Mesenchymal stem cell (in vitro differentiated cells and primary cell): ENCODE results near the gene KRTAP3-1.

Experiments
- DNase-seq: peaks from one replicate; pipeline ENCODE4 v3.0.0-alpha.2; 2013
- H2AFZ ChIP-seq: one replicate; pipeline ENCODE4 v1.6.1; 2013; ENCODE audit warnings: low read depth, mild to moderate bottlenecking, control low read depth, inconsistent platforms, low read length, moderate library complexity
- H2AK5ac ChIP-seq: 2 replicates; pipeline ENCODE4 v1.6.1; 2013; ENCODE audit warnings: low read length, moderate library complexity, mild to moderate bottlenecking, inconsistent platforms; ENCODE audit not compliant: severe bottlenecking
- H2BK120ac ChIP-seq: one replicate; pipeline ENCODE4 v1.6.1; 2013; ENCODE audit warnings: low read depth, mild to moderate bottlenecking, inconsistent platforms, low read length, moderate library complexity
- H2BK12ac ChIP-seq, 2 experiments: one replicate each; pipeline ENCODE4 v1.6.1; 2013; ENCODE audit warnings: inconsistent platforms in 2 of 2, low read length in 2 of 2, mild to moderate bottlenecking in 2 of 2, moderate library complexity in 2 of 2, control low read depth in 1 of 2
- H2BK15ac ChIP-seq: one replicate; pipeline ENCODE4 v1.6.1; 2013; ENCODE audit warnings: mild to moderate bottlenecking, low read depth, inconsistent platforms; ENCODE audit not compliant: poor library complexity, severe bottlenecking
- H2BK5ac ChIP-seq: 2 replicates; pipeline ENCODE4 v1.6.1; 2013; ENCODE audit warnings: low read depth, mild to moderate bottlenecking, low read length, control low read depth, inconsistent platforms; ENCODE audit not compliant: poor library complexity, severe bottlenecking
- H3K14ac ChIP-seq, 2 experiments: one replicate each; pipeline ENCODE4 v1.6.1; 2013; ENCODE audit warnings: inconsistent platforms in 2 of 2, low read length in 2 of 2, control low read depth in 1 of 2, mild to moderate bottlenecking in 1 of 2, moderate library complexity in 1 of 2
- H3K18ac ChIP-seq, 2 experiments: one replicate each; pipeline ENCODE4 v1.6.1; 2013; ENCODE audit warnings: inconsistent platforms in 2 of 2, low read length in 2 of 2, control low read depth in 1 of 2, low read depth in 1 of 2, mild to moderate bottlenecking in 1 of 2
- H3K23ac ChIP-seq, 2 experiments: one replicate each; pipeline ENCODE4 v1.6.1; 2013; ENCODE audit warnings: inconsistent platforms in 2 of 2, low read length in 2 of 2, mild to moderate bottlenecking in 2 of 2, moderate library complexity in 2 of 2, control low read depth in 1 of 2
- H3K27ac ChIP-seq: 2 replicates; pipeline ENCODE4 v1.5.1; 2013; ENCODE audit warnings: mild to moderate bottlenecking, moderate library complexity, low read length, control low read depth, inconsistent platforms; ENCODE audit not compliant: poor library complexity, severe bottlenecking
- H3K27me3 ChIP-seq, 2 experiments: 2 replicates each; pipeline versions ENCODE4 v1.6.1 to v1.7.0; 2013; ENCODE audit warnings: low read length in 2 of 2, mild to moderate bottlenecking in 2 of 2, moderate library complexity in 2 of 2, control low read depth in 1 of 2, inconsistent platforms in 1 of 2; ENCODE audit not compliant: control insufficient read depth in 1 of 2, insufficient read depth in 1 of 2
- H3K36me3 ChIP-seq, 2 experiments: 2 replicates each; pipeline versions ENCODE4 v1.6.1 to v1.7.0; 2013; ENCODE audit warnings: low read length in 2 of 2, control low read depth in 1 of 2, inconsistent platforms in 1 of 2, low read depth in 1 of 2, mild to moderate bottlenecking in 1 of 2; ENCODE audit not compliant: insufficient read depth in 2 of 2, control insufficient read depth in 1 of 2
- H3K4ac ChIP-seq, 2 experiments: one replicate each; pipeline ENCODE4 v1.6.1; 2013; ENCODE audit warnings: inconsistent platforms in 2 of 2, low read length in 2 of 2, mild to moderate bottlenecking in 2 of 2, moderate library complexity in 2 of 2, control low read depth in 1 of 2, low read depth in 1 of 2
- H3K4me1 ChIP-seq: 2 replicates; pipeline ENCODE4 v1.6.1; 2013; ENCODE audit warnings: low read depth, low read length, control low read depth; ENCODE audit not compliant: control insufficient read depth, insufficient read depth
- H3K4me2 ChIP-seq: 2 replicates; pipeline ENCODE4 v1.6.1; 2013; ENCODE audit warnings: low read length, mild to moderate bottlenecking, inconsistent platforms; ENCODE audit not compliant: poor library complexity, severe bottlenecking
- H3K4me3 ChIP-seq, 2 experiments: 2 replicates each; pipeline versions ENCODE4 v1.5.1 to v1.7.0; 2013; ENCODE audit warnings: low read length in 2 of 2, mild to moderate bottlenecking in 2 of 2, control low read depth in 1 of 2, low read depth in 1 of 2; ENCODE audit not compliant: insufficient read depth in 1 of 2
- H3K79me1 ChIP-seq: replicated peaks from 2 replicates; pipeline ENCODE4 v1.6.1; 2013; ENCODE audit warnings: mild to moderate bottlenecking, control low read depth, low read length, inconsistent platforms; ENCODE audit not compliant: poor library complexity, severe bottlenecking
- H3K9ac ChIP-seq: 2 replicates; pipeline ENCODE4 v1.7.0; 2013; ENCODE audit warnings: mild to moderate bottlenecking, low read length, moderate library complexity
- H3K9me3 ChIP-seq: 2 replicates; pipeline ENCODE4 v1.7.0; 2013; ENCODE audit warnings: mild to moderate bottlenecking, low read length; ENCODE audit not compliant: control insufficient read depth
- H4K8ac ChIP-seq: one replicate; pipeline ENCODE4 v1.6.1; 2013; ENCODE audit warnings: inconsistent platforms, mild to moderate bottlenecking, low read length, moderate library complexity
- H4K91ac ChIP-seq: one replicate; pipeline ENCODE4 v1.6.1; 2013; ENCODE audit warnings: mild to moderate bottlenecking, low read length, inconsistent platforms
- WGBS: methylation state at CpG from one replicate; pipeline ENCODE4 v1.1.7; 2013; ENCODE audit warnings: mixed read lengths; 5-methylcytosine and 5-hydroxymethylcytosine counted together

KRTAP3-1 gene

DNA sequence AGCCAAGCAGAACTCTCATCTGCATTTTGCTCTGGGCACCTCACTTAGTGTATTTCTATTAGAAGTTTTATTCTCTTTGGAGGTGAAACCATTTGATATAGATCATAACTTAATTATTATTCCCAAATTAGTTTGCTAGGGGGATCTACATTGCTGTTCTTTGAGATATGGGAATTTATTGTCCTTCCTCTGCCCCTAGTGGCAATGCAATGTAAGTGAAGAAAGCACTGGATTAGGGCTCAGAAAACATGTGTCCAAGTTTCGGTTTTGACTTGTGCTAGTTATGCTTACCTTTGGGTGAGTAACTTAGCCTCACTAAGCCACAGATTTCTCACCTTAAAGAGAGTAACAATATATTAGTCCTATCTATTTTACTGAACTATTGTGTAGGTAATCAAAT is 45.1 kb downstream of the KRTAP3-1 start:
- Histone ChIP-seq H3K79me1 (no peaks in the 10 kb centered on the region), H2AK5ac (no peak overlapping the region), H3K14ac (no peak overlapping the region), H3K4ac (no peak overlapping the region), H3K9ac (no peak overlapping the region), H3K4me3 (no peak overlapping the region), H3K23ac (no peak overlapping the region), H2BK5ac (no peak overlapping the region), H3K9me3 (no peaks in the 10 kb centered on the region), H4K8ac (no peak overlapping the region), H3K18ac (no peak overlapping the region), H3K36me3 (no peaks in the 10 kb centered on the region), H3K4me2 (no peak overlapping the region), H4K91ac (no peak overlapping the region), H2BK12ac (no peak overlapping the region), H2AFZ (no peak overlapping the region), H3K27ac (no peak overlapping the region), H3K27me3 (no peaks in the 10 kb centered on the region), H2BK15ac (no peak overlapping the region), H2BK120ac (no peak overlapping the region), H3K4me1 (peaks cover 4% of the 10 kb centered on the region)
- DNase-seq: peak; percentile 20
- no CpG with 5 or more reads among the region's 1 CpG for WGBS

DNA sequence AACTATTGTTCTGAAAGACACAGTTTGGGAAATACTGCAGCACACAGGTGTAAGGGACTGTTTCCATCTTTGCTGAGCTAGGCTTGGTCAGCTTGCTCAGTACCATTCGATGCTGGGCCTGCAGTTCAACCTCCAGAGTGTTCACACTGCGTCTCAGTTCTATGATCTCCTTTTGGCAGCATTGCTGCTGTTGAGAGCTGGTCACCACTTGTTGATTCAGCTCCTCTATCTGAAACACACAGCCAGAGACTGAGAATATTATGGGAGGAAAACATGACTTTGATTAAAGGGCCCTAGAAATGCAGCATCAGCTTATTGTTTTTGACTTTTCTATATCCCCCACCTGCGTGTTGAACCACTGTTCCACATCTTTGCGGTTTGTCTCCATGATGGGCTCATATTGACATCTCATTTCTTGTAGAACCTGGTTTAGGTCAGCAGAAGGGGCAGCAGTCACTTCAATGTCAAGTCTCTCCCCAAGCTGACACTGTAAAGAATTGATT is 46.8 kb downstream of the KRTAP3-1 start:
- Histone ChIP-seq H3K4me1 (peaks cover 8% of the 10 kb centered on the region), H3K4me2 (no peak overlapping the region), H2BK120ac (no peak overlapping the region), H3K9me3 (no peaks in the 10 kb centered on the region), H2BK5ac (no peak overlapping the region), H3K27ac (no peak overlapping the region), H2AFZ (no peak overlapping the region), H3K27me3 (no peaks in the 10 kb centered on the region), H3K4ac (no peak overlapping the region), H3K79me1 (no peaks in the 10 kb centered on the region), H3K36me3 (no peaks in the 10 kb centered on the region), H3K18ac (no peak overlapping the region), H3K14ac (no peak overlapping the region), H4K91ac (no peak overlapping the region), H2BK15ac (no peak overlapping the region), H3K9ac (no peak overlapping the region), H3K23ac (no peak overlapping the region), H2AK5ac (no peak overlapping the region), H3K4me3 (no peak overlapping the region), H4K8ac (no peak overlapping the region), H2BK12ac (no peak overlapping the region)
- WGBS: 94% methylated on average over 4 of the region's 4 CpGs
- no peak for DNase-seq

DNA sequence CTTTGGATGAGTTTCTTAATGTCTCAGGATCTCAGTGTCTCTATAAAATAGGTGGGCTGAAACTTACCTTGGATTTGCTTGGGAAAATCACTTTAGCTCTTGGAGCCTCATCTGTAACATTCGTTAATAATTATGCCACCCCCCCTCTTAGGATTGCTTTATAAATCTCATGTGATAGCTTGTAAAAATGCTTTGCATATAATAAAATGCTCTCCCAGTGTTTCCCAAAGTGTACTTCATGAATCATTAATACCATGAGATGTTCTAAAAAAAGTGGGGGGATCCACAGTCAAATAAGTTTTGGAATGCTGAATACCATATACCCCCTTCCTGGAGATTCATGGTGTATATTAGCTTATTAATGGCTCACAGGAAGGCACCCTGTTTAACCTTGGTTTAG is 47.3 kb downstream of the KRTAP3-1 start:
- Histone ChIP-seq H3K36me3 (no peaks in the 10 kb centered on the region), H4K8ac (no peak overlapping the region), H2BK12ac (no peak overlapping the region), H3K14ac (no peak overlapping the region), H3K4me3 (no peak overlapping the region), H3K9ac (no peak overlapping the region), H3K23ac (no peak overlapping the region), H3K4me1 (peaks cover 8% of the 10 kb centered on the region), H3K4me2 (no peak overlapping the region), H2BK15ac (no peak overlapping the region), H3K27me3 (no peaks in the 10 kb centered on the region), H2AK5ac (no peak overlapping the region), H3K4ac (no peak overlapping the region), H3K27ac (no peak overlapping the region), H2BK5ac (no peak overlapping the region), H4K91ac (no peak overlapping the region), H3K9me3 (no peaks in the 10 kb centered on the region), H3K79me1 (no peaks in the 10 kb centered on the region), H2AFZ (no peak overlapping the region), H3K18ac (no peak overlapping the region), H2BK120ac (no peak overlapping the region)
- DNase-seq: no peak
- WGBS: no CpG with 5 or more reads among the region's 1 CpG

DNA sequence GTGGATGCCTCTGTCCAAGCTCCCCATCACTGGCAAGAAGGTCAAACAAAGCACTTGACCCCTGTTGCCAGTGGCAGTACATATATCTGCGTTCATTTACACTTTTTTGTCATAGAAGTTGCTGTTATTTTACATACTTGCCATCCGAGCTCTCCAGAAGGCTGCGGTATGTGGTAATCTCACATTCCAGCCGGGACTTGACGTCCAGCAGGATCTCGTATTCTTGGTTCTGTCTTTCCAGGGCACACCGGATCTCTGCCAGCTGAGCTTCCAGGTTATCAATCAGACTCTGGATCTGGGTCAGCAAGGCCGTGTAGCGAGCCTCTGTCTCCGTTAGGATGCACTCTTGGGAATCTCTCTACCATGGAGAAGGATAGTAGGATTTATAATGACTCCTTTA is 48.8 kb downstream of the KRTAP3-1 start:
- H4K91ac ChIP-seq: no peak overlapping the region
- no peaks in the 10 kb centered on the region for H3K79me1 ChIP-seq
- no peak overlapping the region for H2AFZ ChIP-seq
- H3K4me3 ChIP-seq: no peak overlapping the region
- no peak overlapping the region for H3K9ac ChIP-seq
- H3K4ac ChIP-seq: no peak overlapping the region
- 54% methylated on average over 7 of the region's 10 CpGs for WGBS
- H2BK12ac ChIP-seq: no peak overlapping the region
- H4K8ac ChIP-seq: no peak overlapping the region
- no peaks in the 10 kb centered on the region for H3K36me3 ChIP-seq
- H3K23ac ChIP-seq: no peak overlapping the region
- H2BK5ac ChIP-seq: no peak overlapping the region
- H2BK15ac ChIP-seq: no peak overlapping the region
- DNase-seq: peak; percentile 29
- H3K14ac ChIP-seq: no peak overlapping the region
- H3K18ac ChIP-seq: no peak overlapping the region
- H3K27ac ChIP-seq: no peak overlapping the region
- H3K9me3 ChIP-seq: no peaks in the 10 kb centered on the region
- no peaks in the 10 kb centered on the region for H3K27me3 ChIP-seq
- no peak overlapping the region for H3K4me2 ChIP-seq
- no peak overlapping the region for H2BK120ac ChIP-seq
- peaks cover 12% of the 10 kb centered on the region for H3K4me1 ChIP-seq
- H2AK5ac ChIP-seq: no peak overlapping the region
